Stimulated activated CD8-positive, alpha-beta memory T cell treated with anti-CD3 and anti-CD28 coated beads, Interleukin-12 subunit alpha, Interleukin-12 subunit beta, amount 100 ng/mL, for 4 hours (primary cell): ENCODE results near the gene C1QL4.

Source experiments
- DNase-seq: peaks from one replicate; pipeline ENCODE4 v3.0.0-alpha.2; 2020; ENCODE audit warnings: low read depth

C1QL4 gene

GRCh38 chr12:49347311-49348193 lies 10.6 kb upstream of the C1QL4 start:
- peak; percentile 66 for DNase-seq

- no peak for DNase-seq
Observed at GRCh38 chr12:49346659-49347310, 9.8 kb upstream of the C1QL4 start, which contains the start of gene DNAJC22. TSS of gene DNAJC22 (plus strand) at chr12:49346888. CDS start at chr12:49348873, 1,985 bp downstream.

GRCh38 chr12:49345825-49346658 lies 9.1 kb upstream of the C1QL4 start:
- no peak for DNase-seq

GRCh38 chr12:49345051-49345824 lies 8.2 kb upstream of the C1QL4 start:
- DNase-seq = no peak

GRCh38 chr12:49344486-49345050 lies 7.6 kb upstream of the C1QL4 start:
- DNase-seq = no peak

GRCh38 chr12:49342914-49343731 lies 6.1 kb upstream of the C1QL4 start:
- no peak for DNase-seq

- peak; percentile 46 for DNase-seq
Observed at GRCh38 chr12:49342066-49342913, 5.3 kb upstream of the C1QL4 start.

GRCh38 chr12:49341777-49342065 lies 4.7 kb upstream of the C1QL4 start:
- no peak for DNase-seq

GRCh38 chr12:49340971-49341776 lies 4.2 kb upstream of the C1QL4 start:
- no peak for DNase-seq

- no peak for DNase-seq
Observed at GRCh38 chr12:49340095-49340870, 3.3 kb upstream of the C1QL4 start.

GRCh38 chr12:49339464-49339861 lies 2.5 kb upstream of the C1QL4 start:
- no peak for DNase-seq

GRCh38 chr12:49338830-49339463 lies 2.0 kb upstream of the C1QL4 start:
- no peak for DNase-seq

- no peak for DNase-seq
Observed at GRCh38 chr12:49335955-49336644, 888 bp downstream of the C1QL4 start.

GRCh38 chr12:49335118-49335954 lies 1.7 kb downstream of the C1QL4 start:
- no peak for DNase-seq

GRCh38 chr12:49334681-49335080 lies 2.3 kb downstream of the C1QL4 start:
- no peak for DNase-seq

- no peak for DNase-seq
Observed at GRCh38 chr12:49334226-49334625, 2.8 kb downstream of the C1QL4 start.
